Left lung (tissue), 10 donors: Measurements from ENCODE around the gene MTHFR. TPM values are rescaled to one million over a fixed set of nuclear protein-coding genes. Genes with fewer than 3 reads are reported as not detected.

Experiments
- ATAC-seq: fragments of 200-7000 bp; cut with Tn5 transposase; one replicate; pipeline ENCODE4 v1.9.1; 2020; ENCODE audit warnings: moderate library complexity
- DNase-seq, 4 donors: peaks; one replicate each; pipeline ENCODE4 v3.0.0-alpha.2; 2013 to 2020
- H3K27ac ChIP-seq, 2 donors: fragments of 200-600 bp; sonication (generic) in 1 of 2; one replicate each; pipeline versions ENCODE4 v1.5.0 to v1.8.0; 2020 to 2021
- H3K27me3 ChIP-seq, 2 donors: fragments of 200-600 bp; sonication (generic) in 1 of 2; one replicate each; pipeline versions ENCODE4 v1.5.0 to v1.8.0; 2020 to 2021
- H3K36me3 ChIP-seq, 2 donors: fragments of 200-600 bp; sonication (generic) in 1 of 2; one replicate each; pipeline versions ENCODE4 v1.5.0 to v1.8.0; 2020 to 2021
- H3K4me1 ChIP-seq, 2 donors: fragments of 200-600 bp; one replicate each; pipeline ENCODE4 v1.8.0; 2021
- H3K4me3 ChIP-seq, 2 donors: fragments of 200-600 bp; sonication (generic) in 1 of 2; one replicate each; pipeline versions ENCODE4 v1.5.0 to v1.8.0; 2020 to 2021; ENCODE audit warnings: mild to moderate bottlenecking in 1 of 2
- H3K9me3 ChIP-seq, 2 donors: fragments of 200-600 bp; sonication (generic) in 1 of 2; one replicate each; pipeline versions ENCODE4 v1.5.0 to v1.8.0; 2020 to 2021
- intact Hi-C, 2 donors: fragments of 100-400 bp; cut with DNase I; formaldehyde crosslinking; loops; one replicate each; pipeline versions ENCODE4 v1.11.2 to v1.14.2; 2022
- polyA plus RNA-seq, 6 donors: library from polyadenylated mRNA; unstranded; fragments of 120-200 nt; gene quantifications; one replicate each; pipeline ENCODE4 v1.2.1, GENCODE V29; 2013; ENCODE audit not compliant: insufficient read length in 6 of 6
- total RNA-seq, 2 donors: library from RNA; stranded (reverse); fragmentation: NEBNext Ultra II Directional; extraction: Animal tissue kit (Norgen Biotek cat#: 25700); gene quantifications; one replicate each; pipeline ENCODE4 v1.2.1, GENCODE V29; 2021
- TF ChIP-seq, protein P1 (sequence below), 2 donors: fragments of 200-600 bp; sonication (generic) in 1 of 2; IDR thresholded peaks; one replicate each; pipeline versions ENCODE4 v1.5.0 to v1.8.0; 2021; ENCODE audit warnings: antibody characterized with exemption in 2 of 2
- donor health status: DM: no; HTN: yes; CAD: no.
- donor health status: DM: no; HTN: no; CAD: no.

MTHFR gene
- total and polyA plus RNA-seq, 8 donors: 16.5 to 44.5 (median 25.5) TPM

DNA sequence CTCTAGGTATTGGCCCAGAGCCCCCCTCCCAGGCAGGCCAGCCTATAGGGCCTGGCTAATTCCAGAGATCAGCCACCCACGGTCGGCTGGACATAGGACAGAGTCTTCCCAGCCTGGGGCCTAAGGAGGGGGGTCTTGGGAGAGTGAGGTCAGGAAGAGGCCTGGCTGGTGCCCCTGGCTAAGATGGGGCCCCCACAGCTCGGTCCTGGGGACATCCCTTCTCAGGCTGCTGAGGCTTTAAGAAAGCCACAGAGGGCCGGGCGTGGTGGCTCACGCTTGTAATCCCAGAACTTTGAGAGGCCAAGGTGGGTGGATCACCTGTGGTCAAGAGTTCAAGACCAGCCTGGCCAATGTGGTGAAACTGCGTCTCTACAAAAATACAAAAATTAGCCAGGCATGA lies 41.2 kb downstream of the MTHFR start:
- intact Hi-C loops: no loop called here
- Histone ChIP-seq H3K27me3 (peaks cover 8 to 25% of the 10 kb centered on the region in 2 donors), H3K9me3 (no peaks in the 10 kb centered on the region), H3K4me1 (peaks cover 0 to 6% of the 10 kb centered on the region in 2 donors), H3K4me3 (no peak overlapping the region), H3K27ac (no peak overlapping the region), H3K36me3 (no peaks in the 10 kb centered on the region)
- TF ChIP-seq, protein P1, sequence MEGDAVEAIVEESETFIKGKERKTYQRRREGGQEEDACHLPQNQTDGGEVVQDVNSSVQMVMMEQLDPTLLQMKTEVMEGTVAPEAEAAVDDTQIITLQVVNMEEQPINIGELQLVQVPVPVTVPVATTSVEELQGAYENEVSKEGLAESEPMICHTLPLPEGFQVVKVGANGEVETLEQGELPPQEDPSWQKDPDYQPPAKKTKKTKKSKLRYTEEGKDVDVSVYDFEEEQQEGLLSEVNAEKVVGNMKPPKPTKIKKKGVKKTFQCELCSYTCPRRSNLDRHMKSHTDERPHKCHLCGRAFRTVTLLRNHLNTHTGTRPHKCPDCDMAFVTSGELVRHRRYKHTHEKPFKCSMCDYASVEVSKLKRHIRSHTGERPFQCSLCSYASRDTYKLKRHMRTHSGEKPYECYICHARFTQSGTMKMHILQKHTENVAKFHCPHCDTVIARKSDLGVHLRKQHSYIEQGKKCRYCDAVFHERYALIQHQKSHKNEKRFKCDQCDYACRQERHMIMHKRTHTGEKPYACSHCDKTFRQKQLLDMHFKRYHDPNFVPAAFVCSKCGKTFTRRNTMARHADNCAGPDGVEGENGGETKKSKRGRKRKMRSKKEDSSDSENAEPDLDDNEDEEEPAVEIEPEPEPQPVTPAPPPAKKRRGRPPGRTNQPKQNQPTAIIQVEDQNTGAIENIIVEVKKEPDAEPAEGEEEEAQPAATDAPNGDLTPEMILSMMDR (IDR thresholded peaks at IDR 0.05): no peak
- ATAC-seq: no peak
- DNase-seq: no peak

DNA sequence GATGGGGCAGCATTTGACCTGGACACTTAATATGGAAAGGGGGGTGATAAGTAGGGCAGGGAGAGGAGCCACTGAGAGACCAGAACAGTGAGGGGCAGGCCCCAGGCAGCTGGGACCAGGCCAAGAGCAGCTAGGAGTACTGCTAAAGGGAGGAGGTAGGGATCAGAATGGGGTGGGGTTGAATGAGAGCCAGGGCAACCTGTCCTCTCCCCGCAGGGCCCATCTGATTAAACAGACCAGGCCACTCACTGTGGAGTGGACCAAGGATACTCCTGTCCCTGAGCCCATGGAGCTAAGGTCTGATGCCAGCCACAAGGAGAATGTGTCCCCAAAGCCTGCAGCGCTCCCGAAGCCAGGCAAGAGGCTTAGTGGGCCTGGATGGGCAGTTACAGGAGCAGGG lies 41.6 kb downstream of the MTHFR start:
- Histone ChIP-seq H3K36me3 (no peaks in the 10 kb centered on the region), H3K4me1 (peaks cover 0 to 6% of the 10 kb centered on the region in 2 donors), H3K27me3 (peaks cover 8 to 25% of the 10 kb centered on the region in 2 donors), H3K4me3 (no peak overlapping the region), H3K27ac (no peak overlapping the region), H3K9me3 (no peaks in the 10 kb centered on the region)
- TF ChIP-seq, protein P1 (IDR thresholded peaks at IDR 0.05): no peak
- ATAC-seq (no peak), DNase-seq (no peak)
- intact Hi-C loops: no loop called here

DNA sequence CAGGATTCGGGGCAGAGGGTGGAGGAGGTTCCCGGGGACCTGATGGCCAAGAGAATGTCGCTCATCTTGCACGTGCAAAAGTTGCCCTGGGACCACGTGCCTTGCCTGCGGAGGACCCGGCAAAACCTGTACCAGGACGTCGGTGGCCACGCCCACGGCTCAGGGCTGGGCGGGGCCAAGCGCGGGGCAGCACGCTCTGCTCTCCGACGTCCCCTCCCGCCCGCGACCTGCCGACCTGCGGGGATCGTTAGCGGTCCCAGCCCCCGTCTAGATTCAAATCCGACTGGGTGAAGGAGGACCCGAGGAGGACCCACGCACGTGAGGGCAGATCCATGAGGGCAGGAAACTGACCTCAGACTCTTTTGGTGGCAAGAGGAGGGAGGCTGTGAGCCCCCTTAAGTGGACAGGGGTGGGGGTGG lies 43.8 kb downstream of the MTHFR start, which contains the start of gene C1orf167:
Gene C1orf167, plus strand, starts transcription at position 206 of the 419 bp plus-strand sequence. CDS start 2,208 bp downstream, outside the sequence.
- intact Hi-C loops: no loop called here
- ATAC-seq (peak; percentile 77), DNase-seq (peak in 2 of 4 donors; percentile 28 to 87)
- Histone ChIP-seq H3K4me1 (peaks cover 0 to 6% of the 10 kb centered on the region in 2 donors), H3K9me3 (no peaks in the 10 kb centered on the region), H3K27me3 (peaks cover 8 to 25% of the 10 kb centered on the region in 2 donors), H3K4me3 (no peak within 1 kb of the TSS), H3K36me3 (no peaks in the 10 kb centered on the region), H3K27ac (no peak within 1 kb of the TSS)
- TF ChIP-seq, protein P1 (IDR thresholded peaks at IDR 0.05): no peak

DNA sequence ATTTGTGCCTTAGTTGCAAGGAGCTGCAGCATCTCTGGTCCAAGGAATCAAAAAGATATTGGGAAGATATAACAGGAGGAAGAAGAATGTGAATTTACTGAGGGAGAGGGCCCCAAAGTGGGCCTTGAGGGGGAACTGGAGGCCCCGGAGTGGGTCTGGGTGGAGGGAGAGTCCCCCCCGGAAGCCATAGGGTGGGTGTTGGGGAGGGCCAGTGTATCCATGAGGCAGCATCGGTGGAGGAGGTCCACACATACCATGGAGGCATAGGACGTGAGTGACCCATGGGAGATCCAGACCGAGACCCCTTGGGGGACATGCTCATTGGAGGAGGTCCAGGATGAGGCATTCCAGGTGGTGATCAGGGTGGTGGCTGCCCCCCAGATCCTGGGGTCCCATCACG lies 44.5 kb downstream of the MTHFR start:
- intact Hi-C loops: no loop called here
- Histone ChIP-seq H3K9me3 (no peaks in the 10 kb centered on the region), H3K4me1 (peaks cover 0 to 6% of the 10 kb centered on the region in 2 donors), H3K27ac (no peak overlapping the region), H3K27me3 (peaks cover 8 to 23% of the 10 kb centered on the region in 2 donors), H3K36me3 (no peaks in the 10 kb centered on the region), H3K4me3 (no peak overlapping the region)
- ATAC-seq (no peak), DNase-seq (no peak)
- TF ChIP-seq, protein P1 (IDR thresholded peaks at IDR 0.05): no peak

DNA sequence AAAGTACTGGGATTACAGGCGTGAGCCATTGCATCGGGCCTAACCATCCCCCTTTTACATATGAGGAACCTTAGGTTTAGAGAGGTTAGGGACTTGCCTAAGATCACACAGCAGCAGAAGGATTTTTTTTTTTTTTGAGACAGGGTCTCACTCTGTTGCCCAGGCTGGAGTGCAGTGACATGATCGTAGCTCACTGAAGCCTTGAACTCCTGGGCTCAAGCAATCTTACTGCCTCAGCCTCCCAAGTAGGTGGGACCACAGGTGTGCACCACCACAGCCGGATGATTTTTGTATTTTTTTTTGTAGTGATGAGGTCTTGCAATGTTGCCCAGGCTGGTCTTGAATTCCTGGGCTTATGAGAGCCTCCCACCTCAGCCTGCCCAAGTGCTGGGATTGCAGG lies 46.0 kb downstream of the MTHFR start:
- Histone ChIP-seq H3K4me1 (peaks cover 0 to 6% of the 10 kb centered on the region in 2 donors), H3K4me3 (no peak overlapping the region), H3K9me3 (no peaks in the 10 kb centered on the region), H3K27ac (no peak overlapping the region), H3K36me3 (no peaks in the 10 kb centered on the region), H3K27me3 (peaks cover 8 to 21% of the 10 kb centered on the region in 2 donors)
- DNase-seq (no peak), ATAC-seq (no peak)
- TF ChIP-seq, protein P1 (IDR thresholded peaks at IDR 0.05): no peak
- intact Hi-C loops: no loop called here
